ENCODE data around the gene SNRNP25.
A peak's percentile ranks its signal among the peaks of the same experiment; 100 is the strongest.

The SNRNP25 gene

GRCh38 chr16:50769-51591, 2.6 kb upstream of the SNRNP25 start:
- Histone ChIP-seq H3K9me3 (ENCODE audit: control extremely low read depth in 1 of 5, control insufficient read depth in 4 of 5, insufficient read depth in 2 of 5, low read depth in 1 of 5, low read length in 4 of 5) (no peaks in the 10 kb centered on the region), H3K27me3 (replicated peaks in 2 of 5; ENCODE audit: control insufficient read depth in 4 of 5, insufficient read depth in 5 of 5, low read length in 4 of 5) (no peaks in the 10 kb centered on the region), H3K4me1 (ENCODE audit: control extremely low read depth in 1 of 4, control insufficient read depth in 4 of 4, insufficient read depth in 4 of 4, low read length in 3 of 4) (peaks cover 3 to 27% (median 12%) of the 10 kb centered on the region in 4 experiments), H3K27ac (ENCODE audit: insufficient read depth in 1 of 2, low read depth in 1 of 2, low read length in 2 of 2, poor library complexity in 1 of 2, severe bottlenecking in 2 of 2) (no peak overlapping the region), H3K36me3 (ENCODE audit: control insufficient read depth in 4 of 4, insufficient read depth in 4 of 4, low read length in 3 of 4) (peaks cover 11 to 32% (median 22%) of the 10 kb centered on the region in 4 experiments), H3K4me3 (ENCODE audit: control insufficient read depth in 1 of 7, extremely low read depth in 1 of 7, insufficient read depth in 4 of 7, low read depth in 2 of 7, low read length in 6 of 7) (no peak overlapping the region)
- POLR2A ChIA-PET, result no interaction called here
- no peak for DNase-seq
- CTCF ChIA-PET, result interaction anchor here (0.9 kb wide), 1 partner anchor 14 kb away, joined by 3 read pairs; no protein-coding TSS in a partner anchor
- WGBS (ENCODE audit: insufficient coverage), result 97% methylated on average over 15 of the region's 15 CpGs

DNA sequence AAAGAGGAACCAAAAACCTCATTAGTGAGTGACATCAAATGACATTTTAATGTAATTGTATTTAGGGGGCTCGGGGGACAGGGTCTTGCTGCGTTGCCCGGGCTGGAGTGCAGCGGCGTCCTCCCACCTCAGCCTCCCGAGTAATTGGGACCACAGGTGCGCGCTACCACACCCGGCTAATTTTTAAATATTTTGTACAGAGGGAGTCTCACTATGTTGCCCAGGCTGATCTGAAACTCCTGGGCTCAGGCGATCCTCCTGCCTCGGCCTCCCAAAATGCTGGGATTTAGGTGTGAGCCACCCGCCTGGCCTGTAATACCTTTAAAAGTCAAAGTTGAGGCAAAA, 581 bp downstream of the SNRNP25 start:
- DNase-seq, result no peak
- H3K4me3 ChIP-seq (ENCODE audit: control insufficient read depth in 1 of 7, extremely low read depth in 1 of 7, insufficient read depth in 4 of 7, low read depth in 2 of 7, low read length in 6 of 7), result peak overlapping the region; percentile 62 to 93 (median 81)
- H3K9me3 ChIP-seq (ENCODE audit: control extremely low read depth in 1 of 5, control insufficient read depth in 4 of 5, insufficient read depth in 2 of 5, low read depth in 1 of 5, low read length in 4 of 5), result no peaks in the 10 kb centered on the region
- no peaks in the 10 kb centered on the region for H3K27me3 ChIP-seq (replicated peaks in 2 of 5; ENCODE audit: control insufficient read depth in 4 of 5, insufficient read depth in 5 of 5, low read length in 4 of 5)
- H3K27ac ChIP-seq (ENCODE audit: insufficient read depth in 1 of 2, low read depth in 1 of 2, low read length in 2 of 2, poor library complexity in 1 of 2, severe bottlenecking in 2 of 2), result peak overlapping the region; percentile 50 to 68
- ChIA-PET POLR2A (no interaction called here), CTCF (interaction anchor here (1.3 to 2.0 kb wide), 3 partner anchors 11 to 53 kb away, joined by 3 to 11 read pairs (median 4); no protein-coding TSS in a partner anchor)
- H3K4me1 ChIP-seq (ENCODE audit: control extremely low read depth in 1 of 4, control insufficient read depth in 4 of 4, insufficient read depth in 4 of 4, low read length in 3 of 4), result peaks cover 3 to 27% (median 12%) of the 10 kb centered on the region in 4 experiments
- 46% methylated on average over 11 of the region's 12 CpGs for WGBS (ENCODE audit: insufficient coverage)
- H3K36me3 ChIP-seq (ENCODE audit: control insufficient read depth in 4 of 4, insufficient read depth in 4 of 4, low read length in 3 of 4), result peaks cover 9 to 46% (median 29%) of the 10 kb centered on the region in 4 experiments

DNA sequence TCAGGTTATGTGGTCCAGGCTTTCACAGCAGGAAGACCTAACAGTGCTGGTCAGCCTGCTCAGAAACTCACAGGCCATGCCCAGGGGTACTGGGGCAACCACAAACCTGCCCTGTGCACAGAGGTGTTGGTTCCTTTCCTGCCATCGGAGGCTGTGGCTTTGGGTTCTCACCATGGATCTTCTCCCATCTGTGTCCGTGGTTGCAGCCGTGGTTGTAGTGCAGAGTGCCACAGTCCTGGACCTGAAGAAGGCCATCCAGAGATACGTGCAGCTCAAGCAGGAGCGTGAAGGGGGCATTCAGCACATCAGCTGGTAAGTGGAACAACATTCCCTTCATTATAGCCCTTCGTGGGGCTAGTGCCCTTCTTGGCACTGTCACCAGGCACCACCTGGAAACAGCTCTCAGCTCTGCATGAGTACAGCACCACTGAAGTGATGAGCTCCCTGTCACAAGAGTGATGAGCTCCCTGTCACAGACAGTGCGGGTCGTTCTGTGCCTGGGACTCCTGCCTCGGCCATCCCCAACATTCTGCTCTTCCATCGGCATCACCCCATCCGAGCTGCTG, 2.0 kb downstream of the SNRNP25 start:
- ChIA-PET CTCF (interaction anchor here (0.5 to 3.1 kb wide), 9 partner anchors 10 to 455 kb away, joined by 3 to 20 read pairs (median 3); no protein-coding TSS in a partner anchor), POLR2A (no interaction called here)
- no peak overlapping the region for H3K27ac ChIP-seq (ENCODE audit: insufficient read depth in 1 of 2, low read depth in 1 of 2, low read length in 2 of 2, poor library complexity in 1 of 2, severe bottlenecking in 2 of 2)

DNA sequence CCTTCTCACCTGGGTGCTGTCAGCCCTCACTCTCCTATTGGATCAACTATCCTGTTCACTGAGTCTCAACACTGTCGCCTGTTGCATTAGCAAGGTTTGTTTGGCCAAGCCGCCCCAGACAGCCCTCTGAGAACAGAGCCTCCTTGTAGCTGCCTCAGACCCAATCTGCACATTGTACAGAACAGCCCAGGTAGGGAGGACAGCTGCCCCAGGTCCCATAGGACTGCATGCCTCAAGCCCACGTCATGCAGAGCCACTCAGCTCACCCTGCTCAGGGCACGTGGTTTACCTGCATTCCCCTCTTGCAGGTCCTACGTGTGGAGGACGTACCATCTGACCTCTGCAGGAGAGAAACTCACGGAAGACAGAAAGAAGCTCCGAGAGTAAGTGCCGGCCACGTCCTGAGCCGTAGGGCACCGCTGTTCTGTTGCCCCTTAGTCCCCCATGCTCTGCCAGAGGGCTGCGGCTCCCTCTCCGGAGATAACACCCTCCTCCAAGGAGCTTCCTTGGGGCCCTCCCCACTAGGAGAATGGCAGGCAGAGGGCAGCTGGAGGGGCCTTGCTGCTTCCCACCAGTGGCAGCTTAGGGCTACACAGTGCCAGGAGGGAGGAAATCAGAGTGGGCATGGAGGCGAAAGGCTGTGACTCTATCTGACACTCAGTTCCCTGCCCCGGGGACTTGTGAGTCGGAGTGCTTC, 2.8 kb downstream of the SNRNP25 start:
- peaks cover 0 to 22% (median 12%) of the 10 kb centered on the region in 4 experiments for H3K4me1 ChIP-seq (ENCODE audit: control extremely low read depth in 1 of 4, control insufficient read depth in 4 of 4, insufficient read depth in 4 of 4, low read length in 3 of 4)
- no peak overlapping the region for H3K27ac ChIP-seq (ENCODE audit: insufficient read depth in 1 of 2, low read depth in 1 of 2, low read length in 2 of 2, poor library complexity in 1 of 2, severe bottlenecking in 2 of 2)
- H3K4me3 ChIP-seq (ENCODE audit: control insufficient read depth in 1 of 7, extremely low read depth in 1 of 7, insufficient read depth in 4 of 7, low read depth in 2 of 7, low read length in 6 of 7), result no peak overlapping the region
- H3K36me3 ChIP-seq (ENCODE audit: control insufficient read depth in 4 of 4, insufficient read depth in 4 of 4, low read length in 3 of 4), result peaks cover 4 to 47% (median 25%) of the 10 kb centered on the region in 4 experiments
- H3K27me3 ChIP-seq (replicated peaks in 2 of 5; ENCODE audit: control insufficient read depth in 4 of 5, insufficient read depth in 5 of 5, low read length in 4 of 5), result no peaks in the 10 kb centered on the region
- 98% methylated on average over 16 of the region's 17 CpGs for WGBS (ENCODE audit: insufficient coverage)
- DNase-seq, result no peak
- ChIA-PET CTCF (interaction anchor here (0.5 to 3.1 kb wide), 10 partner anchors 9 to 454 kb away, joined by 3 to 20 read pairs (median 3); no protein-coding TSS in a partner anchor), POLR2A (no interaction called here)
- no peaks in the 10 kb centered on the region for H3K9me3 ChIP-seq (ENCODE audit: control extremely low read depth in 1 of 5, control insufficient read depth in 4 of 5, insufficient read depth in 2 of 5, low read depth in 1 of 5, low read length in 4 of 5)

More for the DNA sequence above, 2.0 kb downstream of the SNRNP25 start:
- WGBS (ENCODE audit: insufficient coverage), result 92% methylated on average over 11 of the region's 11 CpGs
- Histone ChIP-seq H3K9me3 (ENCODE audit: control extremely low read depth in 1 of 5, control insufficient read depth in 4 of 5, insufficient read depth in 2 of 5, low read depth in 1 of 5, low read length in 4 of 5) (no peaks in the 10 kb centered on the region), H3K4me1 (ENCODE audit: control extremely low read depth in 1 of 4, control insufficient read depth in 4 of 4, insufficient read depth in 4 of 4, low read length in 3 of 4) (peaks cover 3 to 27% (median 12%) of the 10 kb centered on the region in 4 experiments), H3K36me3 (ENCODE audit: control insufficient read depth in 4 of 4, insufficient read depth in 4 of 4, low read length in 3 of 4) (peaks cover 6 to 50% (median 26%) of the 10 kb centered on the region in 4 experiments), H3K4me3 (ENCODE audit: control insufficient read depth in 1 of 7, extremely low read depth in 1 of 7, insufficient read depth in 4 of 7, low read depth in 2 of 7, low read length in 6 of 7) (no peak overlapping the region), H3K27me3 (replicated peaks in 2 of 5; ENCODE audit: control insufficient read depth in 4 of 5, insufficient read depth in 5 of 5, low read length in 4 of 5) (no peaks in the 10 kb centered on the region)
- no peak for DNase-seq

- no peak overlapping the region for H3K27ac ChIP-seq (ENCODE audit: insufficient read depth in 1 of 2, low read depth in 1 of 2, low read length in 2 of 2, poor library complexity in 1 of 2, severe bottlenecking in 2 of 2)
These were observed 4.1 kb downstream of the SNRNP25 start for GRCh38 chr16:57711-58110.

DNA sequence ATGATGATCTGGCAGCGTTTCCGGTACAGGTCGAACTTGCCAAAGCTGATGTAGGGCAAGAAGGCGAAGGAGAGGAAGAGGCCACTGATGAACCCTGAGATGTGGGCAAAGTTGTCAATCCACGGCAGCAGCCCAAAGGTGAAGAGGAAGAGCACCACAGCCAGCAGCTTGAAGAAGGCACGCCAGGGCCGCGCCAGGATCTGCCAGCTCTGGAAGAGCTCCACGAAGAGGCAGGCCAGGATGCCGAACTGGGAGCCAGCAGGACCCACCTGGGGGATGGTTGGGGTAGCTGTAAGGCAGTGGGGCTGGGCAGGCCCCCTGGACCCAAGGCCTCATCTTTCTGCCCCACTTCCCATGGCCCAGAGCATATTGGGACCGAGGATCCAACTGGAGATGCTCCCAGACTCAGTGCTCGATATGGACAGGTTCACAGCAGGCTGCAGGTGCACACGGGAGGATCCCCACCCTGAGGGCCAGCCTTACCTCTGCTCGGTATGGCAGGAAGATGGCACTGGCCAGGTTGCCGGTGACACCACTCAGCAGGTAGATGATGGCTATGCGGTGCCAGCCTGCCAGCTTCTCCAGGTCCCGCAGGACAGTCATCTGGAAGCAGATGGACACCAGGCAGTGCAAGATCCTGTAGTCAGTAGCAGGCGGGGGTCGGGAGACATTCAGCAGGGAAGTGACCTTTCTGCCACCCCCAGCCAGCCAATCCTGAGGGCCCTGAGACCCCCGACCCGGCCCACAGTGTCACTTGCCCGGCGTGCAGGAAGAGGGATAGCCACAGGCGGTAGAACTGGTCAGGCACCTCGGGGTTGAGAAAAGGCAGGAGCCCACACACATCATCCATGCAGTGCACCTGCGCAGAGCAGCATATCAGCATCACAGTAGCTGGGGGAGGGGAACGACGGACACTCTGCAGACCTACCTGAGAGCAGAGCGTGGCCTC, 5.1 kb downstream of the SNRNP25 start:
- Histone ChIP-seq H3K4me1 (ENCODE audit: control extremely low read depth in 1 of 4, control insufficient read depth in 4 of 4, insufficient read depth in 4 of 4, low read length in 3 of 4) (peaks cover 0 to 16% (median 5%) of the 10 kb centered on the region in 4 experiments), H3K27me3 (replicated peaks in 2 of 5; ENCODE audit: control insufficient read depth in 4 of 5, insufficient read depth in 5 of 5, low read length in 4 of 5) (no peaks in the 10 kb centered on the region), H3K36me3 (ENCODE audit: control insufficient read depth in 4 of 4, insufficient read depth in 4 of 4, low read length in 3 of 4) (peaks cover 3 to 53% (median 26%) of the 10 kb centered on the region in 4 experiments), H3K4me3 (ENCODE audit: control insufficient read depth in 1 of 7, extremely low read depth in 1 of 7, insufficient read depth in 4 of 7, low read depth in 2 of 7, low read length in 6 of 7) (no peak overlapping the region), H3K27ac (ENCODE audit: insufficient read depth in 1 of 2, low read depth in 1 of 2, low read length in 2 of 2, poor library complexity in 1 of 2, severe bottlenecking in 2 of 2) (no peak overlapping the region), H3K9me3 (ENCODE audit: control extremely low read depth in 1 of 5, control insufficient read depth in 4 of 5, insufficient read depth in 2 of 5, low read depth in 1 of 5, low read length in 4 of 5) (no peaks in the 10 kb centered on the region)
- no peak for DNase-seq
- WGBS (ENCODE audit: insufficient coverage), result 95% methylated on average over 28 of the region's 29 CpGs
- ChIA-PET CTCF (interaction anchor here (0.5 to 3.7 kb wide), 6 partner anchors 10 to 58 kb away, joined by 3 to 27 read pairs (median 4); no protein-coding TSS in a partner anchor), POLR2A (no interaction called here)

More at GRCh38 chr16:57711-58110, 4.1 kb downstream of the SNRNP25 start:
- ChIA-PET POLR2A (no interaction called here), CTCF (interaction anchor here (1.4 to 3.7 kb wide), 4 partner anchors 8 to 221 kb away, joined by 3 to 27 read pairs (median 12); no protein-coding TSS in a partner anchor)
- Histone ChIP-seq H3K4me3 (ENCODE audit: control insufficient read depth in 1 of 7, extremely low read depth in 1 of 7, insufficient read depth in 4 of 7, low read depth in 2 of 7, low read length in 6 of 7) (no peak overlapping the region), H3K27me3 (replicated peaks in 2 of 5; ENCODE audit: control insufficient read depth in 4 of 5, insufficient read depth in 5 of 5, low read length in 4 of 5) (no peaks in the 10 kb centered on the region), H3K36me3 (ENCODE audit: control insufficient read depth in 4 of 4, insufficient read depth in 4 of 4, low read length in 3 of 4) (peaks cover 3 to 48% (median 26%) of the 10 kb centered on the region in 4 experiments), H3K9me3 (ENCODE audit: control extremely low read depth in 1 of 5, control insufficient read depth in 4 of 5, insufficient read depth in 2 of 5, low read depth in 1 of 5, low read length in 4 of 5) (no peaks in the 10 kb centered on the region), H3K4me1 (ENCODE audit: control extremely low read depth in 1 of 4, control insufficient read depth in 4 of 4, insufficient read depth in 4 of 4, low read length in 3 of 4) (peaks cover 0 to 16% (median 8%) of the 10 kb centered on the region in 4 experiments)
- DNase-seq, result no peak
- 91% methylated on average over 7 of the region's 8 CpGs for WGBS (ENCODE audit: insufficient coverage)

Data from common myeloid progenitor, CD34-positive (primary cell).